IPS-18c (cell line): Measurements from ENCODE around the gene ANKRD42.
"Not testable (repeated sequence)": the region's sequence is repeated elsewhere in the genome, so short reads cannot be mapped to it uniquely, and the experiment has no call there.

Experiments
- H3K4me3 ChIP-seq: 2 replicates; pipeline ENCODE4 v1.7.0; 2013; ENCODE audit warnings: low read depth, mild to moderate bottlenecking, low read length, moderate library complexity; ENCODE audit not compliant: insufficient read depth
- H3K9me3 ChIP-seq: one replicate; pipeline ENCODE4 v1.6.1; 2013; ENCODE audit warnings: mild to moderate bottlenecking, low read length, moderate library complexity; ENCODE audit not compliant: control insufficient read depth, insufficient read depth

ANKRD42 gene

DNA sequence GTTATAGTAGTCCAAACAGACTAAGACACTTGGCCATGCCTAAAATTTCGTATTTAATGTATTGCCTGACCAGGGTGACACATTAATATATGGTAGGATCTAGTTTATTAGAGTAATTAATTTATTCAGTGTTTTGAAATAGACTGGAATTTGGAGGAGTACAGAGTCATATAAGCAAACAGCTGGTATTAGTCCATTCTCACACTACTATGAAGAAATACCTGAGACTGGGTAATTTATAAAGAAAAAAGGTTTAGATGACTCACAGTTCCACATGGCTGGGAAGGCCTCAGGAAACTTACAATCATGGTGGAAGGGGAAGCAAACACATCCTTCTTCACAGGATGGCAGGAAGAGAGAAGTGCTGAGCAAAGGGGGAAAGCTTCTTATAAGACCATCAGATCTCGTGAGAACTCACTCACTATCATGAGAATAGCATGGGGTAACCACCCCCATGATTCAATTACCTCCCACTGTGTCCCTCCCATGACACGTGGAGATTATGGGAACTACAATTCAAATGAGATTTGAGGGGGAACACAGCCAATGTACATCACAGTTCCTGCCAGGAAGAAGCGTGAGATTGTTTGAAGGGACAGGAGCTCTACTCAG is 13.4 kb downstream of the ANKRD42 start:
- not testable (repeated sequence) for H3K4me3 ChIP-seq, H3K9me3 ChIP-seq

DNA sequence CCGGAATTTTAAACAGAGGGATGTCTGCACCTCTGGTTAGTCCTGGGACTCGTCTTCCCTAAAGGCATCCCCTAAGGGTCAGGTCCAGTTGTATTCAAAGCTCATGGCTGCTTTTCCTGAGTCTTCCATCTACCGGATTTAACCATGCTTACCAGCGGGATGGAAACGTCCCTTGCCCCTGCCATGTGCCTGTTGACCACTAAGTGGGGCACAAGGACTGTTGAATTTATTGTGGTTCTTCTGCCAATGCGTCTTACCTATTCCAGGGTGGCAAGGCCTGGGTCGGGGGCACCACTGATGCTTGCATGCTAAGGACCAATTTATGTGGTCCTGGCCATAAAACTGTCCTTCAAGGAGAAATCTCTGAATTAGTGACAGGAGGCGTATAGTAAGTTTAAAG is 25.6 kb downstream of the ANKRD42 start:
- Histone ChIP-seq H3K9me3 (no peaks in the 10 kb centered on the region), H3K4me3 (no peak overlapping the region)

DNA sequence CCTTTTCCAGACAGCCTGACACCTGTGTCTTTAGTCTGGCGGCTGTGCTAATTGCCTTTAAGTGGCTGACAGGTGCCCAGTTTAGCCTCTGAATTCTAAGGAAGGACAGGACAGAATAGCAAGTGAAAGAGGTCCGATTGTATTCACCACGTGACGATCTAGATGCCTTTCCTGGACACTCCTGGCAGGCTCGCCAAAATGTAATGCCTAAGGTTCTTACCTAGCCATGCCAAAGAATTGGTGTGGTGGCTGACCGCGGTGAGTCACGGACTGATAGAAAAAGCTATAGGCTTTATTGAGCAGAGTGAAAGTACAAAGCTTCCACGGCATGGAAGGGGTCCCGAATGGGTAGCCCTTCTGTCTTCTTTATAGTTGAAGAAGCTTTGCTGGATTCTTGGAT is 26.7 kb downstream of the ANKRD42 start:
- no peaks in the 10 kb centered on the region for H3K9me3 ChIP-seq
- H3K4me3 ChIP-seq = no peak overlapping the region

DNA sequence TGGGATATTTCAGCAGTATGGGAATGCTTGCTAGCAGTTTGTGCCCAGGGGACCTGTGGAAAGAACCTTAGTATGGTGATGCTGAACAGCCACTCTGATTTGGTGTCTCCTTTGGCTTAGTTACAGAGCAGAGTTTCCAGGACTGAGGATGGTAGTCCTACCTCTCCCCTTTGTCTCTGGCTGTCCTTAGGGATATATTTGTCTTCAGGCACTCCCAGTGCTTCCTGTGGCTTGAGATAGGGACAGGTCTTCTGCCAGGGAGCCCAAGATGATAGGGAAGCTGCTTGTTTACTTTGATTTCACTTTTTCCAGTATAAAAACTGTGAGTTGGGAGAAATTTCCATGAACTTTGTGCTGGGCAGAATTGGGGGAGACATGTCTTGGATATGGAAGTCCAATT is 28.2 kb downstream of the ANKRD42 start:
- H3K9me3 ChIP-seq = no peaks in the 10 kb centered on the region
- no peak overlapping the region for H3K4me3 ChIP-seq

DNA sequence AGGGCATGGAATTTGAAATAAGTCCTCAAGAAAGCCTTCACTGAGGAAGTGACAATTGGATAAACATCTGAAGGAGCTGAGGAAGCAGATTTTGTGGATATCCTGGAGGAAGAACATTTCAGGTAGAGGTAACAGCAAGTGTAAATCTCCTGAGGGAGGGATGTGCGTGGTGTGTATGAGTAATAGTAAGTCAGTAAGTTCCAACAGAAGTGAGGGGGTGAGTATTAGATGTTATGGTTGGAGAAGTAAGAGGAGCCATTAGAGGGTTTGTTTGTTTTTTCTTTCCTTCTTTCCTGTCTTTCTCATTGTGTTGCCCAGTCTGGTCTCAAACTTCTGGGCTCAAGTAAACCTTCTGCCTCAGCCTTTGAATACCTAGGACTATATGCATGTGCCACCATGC is 29.0 kb downstream of the ANKRD42 start:
- H3K9me3 ChIP-seq = no peaks in the 10 kb centered on the region

DNA sequence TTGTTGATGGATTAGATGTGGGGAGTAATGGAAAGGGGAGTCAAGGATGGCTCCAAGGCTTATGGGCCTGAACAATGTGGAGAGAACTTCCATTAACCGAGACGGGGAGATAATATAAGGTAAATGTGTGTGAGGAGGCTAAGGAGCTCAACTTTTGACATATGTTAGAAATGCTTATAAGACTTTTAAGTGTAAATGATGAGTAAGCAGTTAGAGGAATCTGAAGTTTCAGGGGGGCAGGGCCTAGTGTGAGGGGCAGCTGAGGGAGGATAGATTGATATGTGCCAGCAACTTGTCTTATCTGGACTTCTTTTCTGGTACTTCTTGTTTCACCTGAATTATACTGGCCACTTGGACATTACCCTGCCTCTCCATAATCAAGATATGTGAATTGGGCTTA is 29.9 kb downstream of the ANKRD42 start:
- Histone ChIP-seq H3K4me3 (no peak overlapping the region), H3K9me3 (no peaks in the 10 kb centered on the region)

More for the DNA sequence above, 29.0 kb downstream of the ANKRD42 start:
- H3K4me3 ChIP-seq = no peak overlapping the region

DNA sequence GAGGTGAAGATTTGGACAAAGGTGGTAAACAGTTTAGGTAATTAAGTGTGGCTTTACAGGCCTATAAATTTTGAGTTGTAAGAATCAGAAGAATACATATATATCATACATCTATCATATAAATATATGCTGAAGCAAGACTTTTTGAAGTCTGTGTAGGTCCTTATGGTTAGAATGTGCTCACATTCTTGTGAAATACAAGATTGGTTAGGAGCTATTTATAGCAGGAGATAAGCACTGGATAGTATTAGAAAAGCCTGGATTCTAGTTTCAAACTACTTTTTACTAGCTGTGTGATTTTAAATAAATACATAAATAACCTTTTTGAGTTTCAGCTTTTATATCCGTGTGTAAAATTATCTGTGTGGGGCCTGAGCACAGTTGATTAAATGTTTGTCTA is 42.3 kb downstream of the ANKRD42 start:
- no peak overlapping the region for H3K4me3 ChIP-seq
- no peaks in the 10 kb centered on the region for H3K9me3 ChIP-seq

DNA sequence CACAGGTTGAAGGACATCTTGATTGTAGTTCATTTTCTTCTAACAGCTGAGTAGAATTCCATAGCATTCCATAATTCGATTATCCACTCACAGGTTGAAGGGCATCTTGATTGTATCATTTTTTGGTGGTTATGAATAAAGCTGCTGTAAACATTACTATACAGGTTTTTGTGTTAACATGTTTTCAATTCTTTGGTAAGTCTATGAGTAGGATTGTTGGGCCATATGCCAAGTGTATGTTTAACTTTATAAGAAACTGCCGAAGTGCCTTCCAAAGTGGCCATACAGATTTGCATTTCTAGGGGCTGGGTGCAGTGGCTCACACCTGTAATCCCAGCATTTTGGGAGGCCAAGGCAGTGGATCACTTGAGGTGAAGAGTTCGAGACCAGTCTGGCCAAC is 44.6 kb downstream of the ANKRD42 start:
- Histone ChIP-seq H3K4me3 (no peak overlapping the region), H3K9me3 (no peaks in the 10 kb centered on the region)

DNA sequence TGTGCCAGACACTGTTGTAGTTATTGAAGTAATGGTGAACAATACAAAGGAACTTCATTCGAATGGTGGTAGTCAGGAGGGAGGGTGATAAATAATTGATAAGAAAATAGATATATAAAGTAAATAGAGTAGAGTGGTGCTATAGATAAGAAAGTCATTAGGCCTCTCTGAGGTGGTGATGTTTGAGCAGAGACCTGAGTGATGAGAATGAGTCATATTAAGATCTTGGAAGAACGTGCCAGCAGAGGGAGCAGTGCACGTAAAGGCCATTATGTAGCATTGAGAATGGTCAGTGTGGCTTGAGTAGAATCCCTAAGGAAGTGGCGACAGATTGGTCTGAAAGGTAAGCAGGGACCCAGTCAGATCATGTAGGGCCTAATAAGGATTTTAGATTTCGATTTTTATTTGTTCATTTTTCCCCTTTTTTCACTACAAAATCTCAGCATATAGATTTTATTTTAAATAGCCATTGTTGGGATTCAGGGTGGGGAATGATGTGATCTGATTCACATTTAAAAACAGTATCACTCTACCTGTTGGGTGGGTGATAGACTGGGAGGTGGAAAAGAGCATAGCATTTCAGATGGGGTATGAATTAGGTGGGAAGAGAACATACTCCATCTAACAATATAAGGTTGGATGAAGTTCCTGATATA is 47.9 kb downstream of the ANKRD42 start:
- no peaks in the 10 kb centered on the region for H3K9me3 ChIP-seq
- H3K4me3 ChIP-seq = no peak overlapping the region

DNA sequence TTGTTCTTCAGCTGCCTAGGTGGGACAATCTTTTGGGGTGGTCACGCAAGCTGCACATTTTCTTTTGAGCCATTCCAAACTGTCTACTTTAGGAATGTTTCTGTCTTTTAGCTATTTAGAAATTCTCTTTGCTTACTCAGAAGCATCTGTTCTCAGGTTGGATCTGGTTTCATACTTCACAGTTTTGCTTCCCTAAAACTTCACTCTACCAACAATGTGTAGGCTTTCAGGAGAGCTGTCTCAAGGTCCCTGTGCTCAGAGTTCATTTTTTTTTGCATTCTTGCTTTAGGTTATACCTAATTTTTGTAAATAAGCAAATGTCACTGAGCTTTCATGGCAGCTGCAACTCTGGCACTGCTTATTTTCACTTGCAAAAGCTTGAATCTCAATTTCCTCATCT is 55.9 kb downstream of the ANKRD42 start:
- no peaks in the 10 kb centered on the region for H3K9me3 ChIP-seq
- H3K4me3 ChIP-seq = no peak overlapping the region

DNA sequence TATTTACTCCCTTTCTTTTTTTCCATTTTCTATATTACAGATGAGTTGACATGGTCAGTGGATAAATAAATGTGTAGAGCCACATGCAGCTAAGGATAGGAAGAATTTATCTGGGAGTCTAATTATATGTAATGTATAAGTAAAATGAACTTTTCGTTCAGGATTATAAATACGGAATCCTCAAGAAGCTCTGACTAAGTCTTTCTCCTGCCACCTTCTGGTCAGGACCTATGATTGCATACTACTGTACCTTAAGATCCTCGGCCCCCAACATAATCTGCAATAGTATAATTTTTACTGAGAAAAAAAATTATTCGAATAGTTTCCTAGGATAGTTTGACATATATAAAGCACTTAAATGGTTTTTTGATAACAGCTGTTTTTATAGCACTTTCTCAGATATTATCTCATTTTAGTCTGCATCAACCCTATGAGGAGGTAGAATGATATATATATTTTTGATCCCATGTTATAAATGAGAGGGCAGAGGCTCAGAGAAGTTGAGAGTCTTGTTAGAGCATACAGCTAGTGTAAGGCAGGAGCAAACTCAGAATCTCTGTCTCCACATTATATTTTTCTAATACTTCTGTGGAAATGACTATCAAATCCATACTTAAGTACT is 56.6 kb downstream of the ANKRD42 start:
- Histone ChIP-seq H3K9me3 (no peaks in the 10 kb centered on the region), H3K4me3 (no peak overlapping the region)

DNA sequence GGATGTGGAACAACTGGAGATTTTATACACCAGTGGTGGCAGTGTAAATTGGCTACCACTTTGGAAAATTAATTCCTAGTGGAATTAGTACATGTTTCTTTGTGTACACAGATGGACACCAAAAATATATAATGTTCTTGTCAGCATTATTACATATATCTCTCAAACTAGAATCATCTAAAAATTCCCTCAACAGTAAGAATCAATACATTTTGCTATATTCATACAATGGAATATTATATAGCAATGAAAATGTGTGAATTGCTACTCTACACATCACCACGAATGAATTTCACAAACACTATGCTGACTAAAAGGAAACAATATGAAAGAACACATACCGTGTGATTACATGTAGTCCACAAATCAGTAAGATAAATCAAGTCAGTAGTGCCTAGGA is 58.8 kb downstream of the ANKRD42 start:
- H3K9me3 ChIP-seq = no peaks in the 10 kb centered on the region

DNA sequence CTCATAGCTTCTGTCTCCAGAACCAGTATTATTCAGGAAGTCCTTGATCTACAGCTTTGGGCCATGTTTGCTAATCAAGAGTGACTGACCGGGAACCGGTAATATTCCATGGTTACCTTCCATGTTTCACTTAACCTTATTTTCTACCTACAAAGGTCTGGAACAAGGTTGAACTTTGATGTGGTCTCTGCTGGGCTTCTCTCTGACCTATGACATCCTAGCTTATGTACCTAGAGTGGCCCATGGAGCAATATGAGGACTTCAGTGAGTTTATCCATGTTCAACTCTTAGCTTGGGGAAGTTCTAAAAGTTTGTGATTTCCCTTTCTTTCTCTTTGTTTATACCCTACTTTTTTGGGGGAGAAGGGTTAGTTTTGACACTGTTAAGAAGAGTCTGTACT is 59.4 kb downstream of the ANKRD42 start:
- no peaks in the 10 kb centered on the region for H3K9me3 ChIP-seq
- H3K4me3 ChIP-seq = no peak overlapping the region

More for the DNA sequence above, 58.8 kb downstream of the ANKRD42 start:
- no peak overlapping the region for H3K4me3 ChIP-seq

DNA sequence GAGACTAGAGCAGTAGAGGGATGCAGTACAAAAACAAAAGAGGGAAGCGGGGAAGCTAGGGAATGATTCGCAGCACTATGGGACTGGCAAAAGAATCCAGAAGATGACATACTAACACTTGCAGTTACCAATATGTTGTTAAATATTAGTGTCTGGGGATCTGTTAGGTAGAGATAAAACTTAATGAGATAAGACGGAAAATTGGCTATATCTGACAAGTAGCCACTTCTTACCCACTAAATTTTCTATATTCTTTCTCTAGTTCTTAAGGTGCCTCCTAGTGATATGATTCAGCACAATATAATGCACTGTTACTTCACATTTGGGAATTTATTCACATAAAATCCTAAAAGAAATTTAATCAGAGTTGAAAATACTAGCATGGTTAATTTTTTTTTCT is 61.9 kb downstream of the ANKRD42 start:
- Histone ChIP-seq H3K4me3 (no peak overlapping the region), H3K9me3 (no peaks in the 10 kb centered on the region)

DNA sequence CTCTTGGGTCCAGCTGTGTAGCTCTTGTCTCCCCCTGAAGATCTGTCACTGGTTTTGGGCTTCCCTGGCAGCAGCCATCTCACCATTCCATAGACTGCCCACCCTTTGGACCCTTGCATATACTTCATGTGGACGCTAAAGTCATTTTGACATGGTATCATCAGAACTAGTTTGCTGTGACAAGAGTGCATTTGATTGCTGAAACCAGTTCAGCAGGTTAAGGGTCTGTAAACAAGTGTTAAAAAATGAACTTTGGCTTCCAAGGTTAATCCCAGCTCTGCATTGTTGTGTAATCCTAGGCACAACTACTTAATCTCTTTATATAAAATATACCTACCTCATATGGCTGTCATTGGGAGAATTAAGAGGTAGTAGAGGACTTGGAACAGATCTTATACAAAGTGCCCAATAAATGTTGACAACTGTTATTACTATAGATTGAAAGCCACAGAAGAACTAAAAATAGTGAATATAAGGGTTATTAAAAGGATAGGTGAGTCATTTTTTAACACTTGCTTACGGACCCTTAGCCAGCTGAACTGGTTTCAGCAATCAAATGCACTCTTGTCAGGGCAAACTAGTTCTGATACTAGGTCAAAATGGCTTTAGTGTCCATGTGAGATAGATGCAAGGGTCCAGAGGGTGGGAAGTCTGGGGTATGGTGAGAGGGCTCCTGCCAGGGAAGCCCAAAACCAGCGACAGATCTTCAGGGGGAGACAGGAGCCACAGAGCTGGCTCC is 63.3 kb downstream of the ANKRD42 start:
- H3K9me3 ChIP-seq = no peaks in the 10 kb centered on the region

DNA sequence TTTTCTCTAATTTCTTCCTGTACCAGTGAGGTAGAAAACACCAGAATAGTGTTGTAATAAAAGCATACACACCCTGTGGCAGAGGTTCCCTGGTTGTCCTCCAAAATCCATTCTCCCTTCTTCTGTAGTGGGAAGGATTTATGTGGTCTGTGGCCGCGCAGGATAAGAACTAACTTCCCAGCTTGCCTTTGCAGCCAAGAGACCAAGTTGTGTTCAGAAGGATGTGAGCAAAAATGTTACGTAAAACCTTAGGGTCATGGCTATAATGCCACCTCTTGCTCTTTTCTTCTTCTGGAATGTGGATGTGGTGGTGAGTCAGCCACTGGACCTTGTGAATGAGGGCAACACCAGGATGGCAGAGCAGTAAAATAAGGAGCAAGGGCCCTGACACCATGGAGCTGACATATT is 64.3 kb downstream of the ANKRD42 start:
- Histone ChIP-seq H3K4me3 (no peak overlapping the region), H3K9me3 (no peaks in the 10 kb centered on the region)

More for the DNA sequence above, 63.3 kb downstream of the ANKRD42 start:
- no peak overlapping the region for H3K4me3 ChIP-seq

DNA sequence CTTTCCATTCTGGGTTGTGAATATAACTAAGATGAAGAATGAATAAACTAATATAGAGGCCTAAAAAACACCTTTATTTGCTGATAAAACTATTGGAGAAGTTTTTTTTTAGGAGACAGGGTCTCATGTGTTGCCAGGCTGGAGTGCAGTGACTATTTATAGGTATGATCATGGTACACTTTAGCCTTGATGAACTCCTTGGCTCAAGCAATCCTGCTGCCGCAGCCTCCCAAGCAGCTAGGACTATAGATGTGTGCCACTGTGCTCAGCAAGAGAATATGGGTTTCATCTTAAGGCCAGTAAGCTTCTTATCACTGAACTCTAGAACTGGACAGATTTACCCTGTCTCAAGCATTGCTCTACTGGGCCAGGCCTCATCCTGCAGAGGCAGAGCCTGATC is 66.0 kb downstream of the ANKRD42 start:
- Histone ChIP-seq H3K4me3 (no peak overlapping the region), H3K9me3 (no peaks in the 10 kb centered on the region)

DNA sequence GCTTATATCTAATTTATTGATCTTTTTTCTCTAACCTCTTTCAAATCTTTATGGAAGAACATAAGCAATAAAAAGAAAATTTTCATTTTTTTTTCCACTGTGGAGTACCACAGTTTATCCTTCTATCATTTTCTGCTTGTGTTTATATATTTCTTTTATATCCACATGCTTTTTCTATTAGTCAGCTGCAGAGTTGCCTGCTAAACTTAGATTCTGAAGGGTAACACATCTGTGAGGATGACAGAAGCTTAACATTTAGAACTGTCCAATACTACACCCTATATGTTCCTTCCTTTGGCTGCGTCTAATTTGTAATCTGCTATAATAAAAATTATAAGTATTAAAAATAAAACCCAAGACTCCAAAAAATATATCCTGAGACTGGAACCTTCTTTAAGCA is 71.8 kb downstream of the ANKRD42 start:
- Histone ChIP-seq H3K9me3 (no peaks in the 10 kb centered on the region), H3K4me3 (no peak overlapping the region)
